ENCODE measurements around the gene DOCK3. TPM values are rescaled to one million over a fixed set of nuclear protein-coding genes. Genes with fewer than 3 reads are reported as not detected.
A peak's percentile ranks its signal among the peaks of the same experiment; 100 is the strongest.
"Not testable (repeated sequence)": the region's sequence is repeated elsewhere in the genome, so short reads cannot be mapped to it uniquely, and the experiment has no call there.

The DOCK3 gene
- total RNA-seq, 5 donors from 2014 or later (not counting 1 experiment from before 2014, with no cell fraction given), result 2.0 to 3.2 (median 2.6) TPM

GRCh38 chr3:51357856-51358255 is 683.1 kb downstream of the DOCK3 start:
- no peaks in the 10 kb centered on the region for H3K36me3 ChIP-seq (ENCODE audit: control insufficient read depth in 2 of 2, extremely low read depth in 1 of 2, insufficient read depth in 1 of 2, low read length in 1 of 2)
- H3K27ac ChIP-seq (ENCODE audit: low read length), result no peak overlapping the region
- no peak overlapping the region for H3K27ac Mint-ChIP-seq
- H3K36me3 Mint-ChIP-seq, result no peaks in the 10 kb centered on the region
- peaks cover 3 to 5% (median 5%) of the 10 kb centered on the region in 3 donors for H3K4me1 Mint-ChIP-seq
- H3K27me3 ChIP-seq (replicated peaks in 1 of 2; ENCODE audit: control insufficient read depth in 2 of 2, extremely low read depth in 1 of 2, insufficient read depth in 2 of 2, low read length in 1 of 2), result no peaks in the 10 kb centered on the region
- no peak for ATAC-seq (replicated peaks in 1 of 4)
- no peaks in the 10 kb centered on the region for H3K4me1 ChIP-seq (ENCODE audit: control insufficient read depth in 1 of 2, extremely low read depth in 1 of 2, insufficient read depth in 2 of 2, low read length in 2 of 2)
- no peaks in the 10 kb centered on the region for H3K9me3 Mint-ChIP-seq
- no peak for DNase-seq
- ChIA-PET CTCF (no interaction called here), POLR2A (no interaction called here)
- no peaks in the 10 kb centered on the region for H3K9me3 ChIP-seq
- 90% methylated on average over 2 of the region's 4 CpGs for WGBS (ENCODE audit: insufficient coverage)
- no peak overlapping the region for H3K4me3 Mint-ChIP-seq
- no peak overlapping the region for H3K4me3 ChIP-seq (ENCODE audit: control insufficient read depth in 1 of 2, extremely low read depth in 1 of 2, low read length in 1 of 2)
- no peaks in the 10 kb centered on the region for H3K27me3 Mint-ChIP-seq

GRCh38 chr3:51358981-51359380 is 684.3 kb downstream of the DOCK3 start:
- no peaks in the 10 kb centered on the region for H3K9me3 ChIP-seq
- CTCF ChIA-PET, result no interaction called here

GRCh38 chr3:51360806-51361205 is 686.1 kb downstream of the DOCK3 start:
- H3K4me1 Mint-ChIP-seq, result no peaks in the 10 kb centered on the region
- H3K27ac Mint-ChIP-seq, result no peak overlapping the region
- H3K36me3 ChIP-seq (ENCODE audit: control insufficient read depth in 2 of 2, extremely low read depth in 1 of 2, insufficient read depth in 1 of 2, low read length in 1 of 2), result no peaks in the 10 kb centered on the region
- H3K9me3 ChIP-seq, result no peaks in the 10 kb centered on the region
- ATAC-seq (replicated peaks in 1 of 4) (no peak), DNase-seq (no peak)
- POLR2A ChIA-PET, result interaction anchor here in 1 of 2 donors (0.6 kb wide), 1 partner anchor 355 kb away, joined by 5 read pairs; no protein-coding TSS in a partner anchor
- no peak overlapping the region for H3K27ac ChIP-seq (ENCODE audit: low read length)
- CTCF ChIA-PET, result no interaction called here
- H3K4me1 ChIP-seq (ENCODE audit: control insufficient read depth in 1 of 2, extremely low read depth in 1 of 2, insufficient read depth in 2 of 2, low read length in 2 of 2), result no peaks in the 10 kb centered on the region
- no peak overlapping the region for H3K4me3 Mint-ChIP-seq
- H3K36me3 Mint-ChIP-seq, result no peaks in the 10 kb centered on the region
- H3K27me3 ChIP-seq (replicated peaks in 1 of 2; ENCODE audit: control insufficient read depth in 2 of 2, extremely low read depth in 1 of 2, insufficient read depth in 2 of 2, low read length in 1 of 2), result no peaks in the 10 kb centered on the region
- no peak overlapping the region for H3K4me3 ChIP-seq (ENCODE audit: control insufficient read depth in 1 of 2, extremely low read depth in 1 of 2, low read length in 1 of 2)
- H3K27me3 Mint-ChIP-seq, result no peaks in the 10 kb centered on the region
- 83% methylated on average over 3 of the region's 3 CpGs for WGBS (ENCODE audit: insufficient coverage)
- no peaks in the 10 kb centered on the region for H3K9me3 Mint-ChIP-seq

More at GRCh38 chr3:51358981-51359380, 684.3 kb downstream of the DOCK3 start:
- H3K4me3 Mint-ChIP-seq, result no peak overlapping the region
- H3K27ac ChIP-seq (ENCODE audit: low read length), result no peak overlapping the region
- 46% methylated on average over 2 of the region's 3 CpGs for WGBS (ENCODE audit: insufficient coverage)
- H3K9me3 Mint-ChIP-seq, result no peaks in the 10 kb centered on the region
- no peaks in the 10 kb centered on the region for H3K27me3 Mint-ChIP-seq
- H3K36me3 Mint-ChIP-seq, result no peaks in the 10 kb centered on the region
- H3K36me3 ChIP-seq (ENCODE audit: control insufficient read depth in 2 of 2, extremely low read depth in 1 of 2, insufficient read depth in 1 of 2, low read length in 1 of 2), result no peaks in the 10 kb centered on the region
- ATAC-seq (replicated peaks in 1 of 4) (no peak), DNase-seq (no peak)
- H3K4me3 ChIP-seq (ENCODE audit: control insufficient read depth in 1 of 2, extremely low read depth in 1 of 2, low read length in 1 of 2), result no peak overlapping the region
- POLR2A ChIA-PET, result no interaction called here
- H3K27ac Mint-ChIP-seq, result no peak overlapping the region
- H3K27me3 ChIP-seq (replicated peaks in 1 of 2; ENCODE audit: control insufficient read depth in 2 of 2, extremely low read depth in 1 of 2, insufficient read depth in 2 of 2, low read length in 1 of 2), result no peaks in the 10 kb centered on the region
- no peaks in the 10 kb centered on the region for H3K4me1 ChIP-seq (ENCODE audit: control insufficient read depth in 1 of 2, extremely low read depth in 1 of 2, insufficient read depth in 2 of 2, low read length in 2 of 2)
- peaks cover 3 to 5% (median 5%) of the 10 kb centered on the region in 3 donors for H3K4me1 Mint-ChIP-seq

DNA sequence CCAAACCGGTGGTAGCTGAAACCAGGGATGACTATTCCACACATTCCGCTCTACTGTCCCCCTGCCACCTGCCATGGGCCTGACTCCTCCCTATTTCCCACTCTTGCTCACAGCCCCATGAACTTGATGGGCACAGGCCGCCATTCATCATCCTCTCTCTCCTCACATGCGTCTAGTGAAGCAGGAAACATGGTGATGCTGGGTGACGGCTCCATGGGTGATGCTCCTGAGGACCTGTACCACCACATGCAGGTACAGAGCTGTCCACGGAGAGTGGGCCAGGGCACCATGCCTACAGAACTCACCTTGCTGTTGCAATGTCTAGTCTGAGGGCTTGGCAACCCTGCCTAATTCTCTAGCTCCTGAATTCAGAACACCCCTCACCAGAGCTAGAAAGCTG is 687.0 kb downstream of the DOCK3 start:
- Mint-ChIP-seq H3K4me3 (no peak overlapping the region), H3K9me3 (peaks cover 0 to under 1% (median 0%) of the 10 kb centered on the region in 3 donors), H3K36me3 (no peaks in the 10 kb centered on the region), H3K27me3 (peaks cover 2 to 3% of the 10 kb centered on the region in 2 donors), H3K4me1 (no peaks in the 10 kb centered on the region), H3K27ac (no peak overlapping the region)
- Histone ChIP-seq H3K9me3 (no peaks in the 10 kb centered on the region), H3K27ac (ENCODE audit: low read length) (no peak overlapping the region), H3K27me3 (replicated peaks in 1 of 2; ENCODE audit: control insufficient read depth in 2 of 2, extremely low read depth in 1 of 2, insufficient read depth in 2 of 2, low read length in 1 of 2) (no peaks in the 10 kb centered on the region), H3K36me3 (ENCODE audit: control insufficient read depth in 2 of 2, extremely low read depth in 1 of 2, insufficient read depth in 1 of 2, low read length in 1 of 2) (no peaks in the 10 kb centered on the region), H3K4me1 (ENCODE audit: control insufficient read depth in 1 of 2, extremely low read depth in 1 of 2, insufficient read depth in 2 of 2, low read length in 2 of 2) (no peaks in the 10 kb centered on the region), H3K4me3 (ENCODE audit: control insufficient read depth in 1 of 2, extremely low read depth in 1 of 2, low read length in 1 of 2) (no peak overlapping the region)
- POLR2A ChIA-PET, result no interaction called here
- WGBS (ENCODE audit: insufficient coverage), result 84% methylated on average over 5 of the region's 6 CpGs
- CTCF ChIA-PET, result no interaction called here
- ATAC-seq (replicated peaks in 1 of 4) (no peak), DNase-seq (no peak)

GRCh38 chr3:51362476-51362875 is 687.7 kb downstream of the DOCK3 start:
- Mint-ChIP-seq H3K4me3 (no peak overlapping the region), H3K27ac (no peak overlapping the region), H3K9me3 (peaks cover 0 to 3% (median 0%) of the 10 kb centered on the region in 3 donors), H3K36me3 (no peaks in the 10 kb centered on the region), H3K27me3 (peaks cover 4 to 8% of the 10 kb centered on the region in 2 donors), H3K4me1 (no peaks in the 10 kb centered on the region)
- POLR2A ChIA-PET, result no interaction called here
- no peak overlapping the region for H3K27ac ChIP-seq (ENCODE audit: low read length)
- H3K27me3 ChIP-seq (replicated peaks in 1 of 2; ENCODE audit: control insufficient read depth in 2 of 2, extremely low read depth in 1 of 2, insufficient read depth in 2 of 2, low read length in 1 of 2), result no peaks in the 10 kb centered on the region
- no peak overlapping the region for H3K4me3 ChIP-seq (ENCODE audit: control insufficient read depth in 1 of 2, extremely low read depth in 1 of 2, low read length in 1 of 2)
- ATAC-seq (replicated peaks in 1 of 4) (no peak), DNase-seq (no peak)
- 93% methylated on average over 3 of the region's 9 CpGs for WGBS (ENCODE audit: insufficient coverage)
- CTCF ChIA-PET, result no interaction called here
- H3K36me3 ChIP-seq (ENCODE audit: control insufficient read depth in 2 of 2, extremely low read depth in 1 of 2, insufficient read depth in 1 of 2, low read length in 1 of 2), result no peaks in the 10 kb centered on the region
- H3K4me1 ChIP-seq (ENCODE audit: control insufficient read depth in 1 of 2, extremely low read depth in 1 of 2, insufficient read depth in 2 of 2, low read length in 2 of 2), result no peaks in the 10 kb centered on the region
- H3K9me3 ChIP-seq, result no peaks in the 10 kb centered on the region

DNA sequence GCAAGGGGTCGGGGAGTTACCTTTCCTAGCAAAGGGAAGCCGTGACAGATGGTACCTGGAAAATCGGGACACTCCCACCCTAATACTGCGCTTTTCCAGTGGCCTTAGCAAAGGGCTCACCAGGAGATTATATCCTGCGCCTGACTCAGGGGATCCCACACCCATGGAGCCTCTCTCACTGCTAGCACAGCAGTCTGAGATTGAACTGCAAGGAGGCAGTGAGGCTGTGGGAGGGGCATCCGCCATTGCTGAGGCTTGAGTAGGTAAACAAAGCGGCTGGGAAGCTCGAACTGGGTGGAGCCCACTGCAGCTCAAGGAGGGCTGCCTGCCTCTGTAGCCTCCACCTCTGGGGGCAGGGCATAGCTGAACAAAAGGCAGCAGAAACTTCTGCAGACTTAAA is 693.5 kb downstream of the DOCK3 start:
- H3K36me3 Mint-ChIP-seq; H3K4me3 Mint-ChIP-seq; H3K27me3 Mint-ChIP-seq; CTCF ChIA-PET; H3K27ac Mint-ChIP-seq; H3K4me3 ChIP-seq (ENCODE audit: control insufficient read depth in 1 of 2, extremely low read depth in 1 of 2, low read length in 1 of 2); H3K27ac ChIP-seq (ENCODE audit: low read length); H3K27me3 ChIP-seq (replicated peaks in 1 of 2; ENCODE audit: control insufficient read depth in 2 of 2, extremely low read depth in 1 of 2, insufficient read depth in 2 of 2, low read length in 1 of 2); H3K36me3 ChIP-seq (ENCODE audit: control insufficient read depth in 2 of 2, extremely low read depth in 1 of 2, insufficient read depth in 1 of 2, low read length in 1 of 2); H3K4me1 Mint-ChIP-seq; H3K9me3 Mint-ChIP-seq; POLR2A ChIA-PET; H3K9me3 ChIP-seq; H3K4me1 ChIP-seq (ENCODE audit: control insufficient read depth in 1 of 2, extremely low read depth in 1 of 2, insufficient read depth in 2 of 2, low read length in 2 of 2); ATAC-seq (replicated peaks in 1 of 4): not testable (repeated sequence)
- WGBS (ENCODE audit: insufficient coverage), result 86% methylated on average over 4 of the region's 8 CpGs
- peak in 1 of 35 experiments; percentile 7 for DNase-seq
